ENCODE results near the gene ABCB11.
"Not testable (repeated sequence)": the region's sequence is repeated elsewhere in the genome, so short reads cannot be mapped to it uniquely, and the experiment has no call there.

The ABCB11 gene

DNA sequence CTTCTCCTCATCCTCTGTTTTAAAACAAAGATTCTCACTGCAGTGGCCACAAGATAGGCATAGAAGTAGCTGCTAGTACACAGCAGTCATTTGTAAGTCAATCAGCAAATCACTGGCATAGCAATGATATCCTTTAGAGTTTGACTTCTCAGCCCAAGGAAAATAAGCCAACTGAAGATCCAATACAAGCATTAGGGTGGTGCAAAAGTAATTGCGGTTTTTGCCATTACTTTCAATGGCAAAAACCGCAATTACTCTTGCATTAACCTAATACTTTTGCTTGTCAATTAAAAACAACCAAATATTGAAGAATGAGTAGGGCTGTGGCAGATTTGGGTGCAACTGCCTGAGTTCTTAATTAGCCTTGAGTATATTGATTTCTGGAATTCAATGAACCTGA is 127.2 kb downstream of the ABCB11 start:
- in situ Hi-C loops (cut with MboI; ENCODE audit: low sequenced_read_pairs): no loop called here

DNA sequence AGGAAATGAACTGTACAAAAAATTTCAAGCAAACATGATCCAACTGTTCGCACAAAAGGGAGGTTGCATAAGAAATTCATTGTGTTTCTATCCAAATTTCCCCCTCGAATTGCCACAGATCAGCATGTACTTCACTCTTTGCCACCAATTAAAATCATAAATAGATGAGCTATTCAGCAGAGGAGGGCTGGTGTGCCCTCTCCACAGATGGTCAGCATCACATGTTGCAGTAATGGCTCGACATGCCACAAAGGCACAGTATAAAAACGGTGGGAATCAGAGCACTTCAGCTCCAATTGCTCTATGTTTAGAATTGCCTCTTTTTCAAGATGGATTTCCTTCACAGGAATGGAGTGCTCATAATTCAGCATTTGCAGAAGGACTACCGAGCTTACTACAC is 130.1 kb downstream of the ABCB11 start, which contains the start of gene G6PC2:
Gene G6PC2, plus strand, starts transcription at position 289 of the 400 bp plus-strand sequence. Its CDS starts 41 bp downstream, at position 330.
- in situ Hi-C loops (cut with MboI; ENCODE audit: low sequenced_read_pairs): no loop called here

DNA sequence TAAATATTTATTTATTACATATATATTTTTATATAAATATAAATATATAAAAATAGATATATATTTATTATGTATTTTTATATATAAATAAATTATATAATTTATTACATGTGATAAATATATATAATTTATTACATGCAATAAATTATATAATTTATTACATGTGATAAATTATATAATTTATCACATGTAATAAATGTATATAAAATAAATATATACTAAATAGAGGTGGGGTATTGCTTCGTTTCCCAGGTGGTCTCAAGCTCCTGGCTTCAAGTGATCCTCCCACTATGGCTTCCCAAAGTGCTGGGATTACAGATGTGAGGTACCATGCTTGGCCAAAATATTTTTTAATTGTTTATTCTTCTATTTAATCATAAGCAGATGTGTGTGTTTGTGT is 133.7 kb downstream of the ABCB11 start:
- in situ Hi-C loops (cut with MboI; ENCODE audit: low sequenced_read_pairs): no loop called here

DNA sequence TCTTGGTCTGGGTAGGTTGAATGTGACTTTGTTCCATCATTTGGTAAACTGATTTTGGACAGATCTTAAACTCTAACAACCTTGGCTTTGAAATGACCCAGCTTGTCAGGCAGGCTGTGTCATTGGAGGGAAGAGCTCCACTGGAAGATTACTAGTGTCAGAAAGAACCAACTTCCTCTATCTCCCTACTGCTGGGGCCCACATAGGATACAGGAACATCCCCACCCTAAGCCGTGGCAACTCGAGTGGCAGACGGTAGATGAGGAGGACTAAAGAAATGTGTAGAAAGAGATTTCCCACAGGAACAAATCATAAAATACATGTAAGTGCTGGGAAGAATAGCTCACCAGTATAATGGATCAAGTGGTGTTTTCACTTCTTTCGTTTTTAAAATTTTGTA is 134.3 kb downstream of the ABCB11 start:
- in situ Hi-C loops (cut with MboI; ENCODE audit: low sequenced_read_pairs): no loop called here

- in situ Hi-C loops (cut with MboI; ENCODE audit: low sequenced_read_pairs): no loop called here
Measured at GRCh38 chr2:168895771-168896170, 135.4 kb downstream of the ABCB11 start.

- in situ Hi-C loops (cut with MboI; ENCODE audit: low sequenced_read_pairs): no loop called here
Measured at GRCh38 chr2:168894720-168895119, 136.4 kb downstream of the ABCB11 start.

DNA sequence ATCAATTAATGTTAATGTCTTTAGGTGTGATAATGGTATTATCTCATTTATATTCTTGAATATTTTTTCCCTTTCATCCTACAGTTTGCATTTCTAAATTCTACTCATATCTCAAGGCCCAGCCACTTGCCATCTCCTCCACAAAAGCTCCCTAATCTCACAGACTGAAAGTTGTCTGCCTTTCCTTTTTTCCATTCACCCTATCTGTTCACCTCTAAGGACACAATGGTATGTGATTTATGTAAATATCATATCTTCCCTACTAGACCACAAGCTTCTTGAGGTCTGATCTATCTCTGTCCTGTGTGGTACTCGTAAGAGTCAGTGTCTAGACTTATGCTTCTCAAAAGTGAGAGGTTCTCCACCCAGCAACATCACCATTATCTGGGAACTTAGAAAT is 137.0 kb downstream of the ABCB11 start:
- in situ Hi-C loops (cut with MboI; ENCODE audit: low sequenced_read_pairs): no loop called here

- in situ Hi-C loops (cut with MboI; ENCODE audit: low sequenced_read_pairs): no loop called here
Measured at GRCh38 chr2:168892327-168892726, 138.8 kb downstream of the ABCB11 start.

- in situ Hi-C loops (cut with MboI; ENCODE audit: low sequenced_read_pairs): no loop called here
Measured at GRCh38 chr2:168890006-168890782, 140.9 kb downstream of the ABCB11 start, which contains the start of gene SPC25. Gene SPC25, minus strand, starts transcription at chr2:168890430. Its CDS starts 911 bp downstream, at chr2:168889519.

GRCh38 chr2:168889635-168890005 is 141.5 kb downstream of the ABCB11 start:
- in situ Hi-C loops (cut with MboI; ENCODE audit: low sequenced_read_pairs): no loop called here

DNA sequence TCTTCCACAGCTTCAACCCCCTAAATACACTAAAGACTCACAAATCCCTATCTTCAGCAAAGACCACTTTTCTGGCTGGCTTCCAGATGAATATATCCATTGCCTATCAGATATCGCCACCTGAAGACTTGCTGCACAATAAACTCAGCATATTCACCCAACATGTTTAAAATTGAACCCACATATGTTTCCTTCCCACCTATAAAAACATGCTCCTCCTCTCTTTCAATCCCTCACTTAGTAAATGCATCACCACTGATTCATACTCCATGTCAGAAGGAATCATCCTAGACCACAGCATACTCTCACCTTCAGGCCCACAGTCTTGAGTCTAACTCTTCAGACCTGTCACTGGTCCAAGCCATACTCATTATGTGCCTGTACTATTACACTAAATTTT is 146.1 kb downstream of the ABCB11 start:
- in situ Hi-C loops (cut with MboI; ENCODE audit: low sequenced_read_pairs): no loop called here

DNA sequence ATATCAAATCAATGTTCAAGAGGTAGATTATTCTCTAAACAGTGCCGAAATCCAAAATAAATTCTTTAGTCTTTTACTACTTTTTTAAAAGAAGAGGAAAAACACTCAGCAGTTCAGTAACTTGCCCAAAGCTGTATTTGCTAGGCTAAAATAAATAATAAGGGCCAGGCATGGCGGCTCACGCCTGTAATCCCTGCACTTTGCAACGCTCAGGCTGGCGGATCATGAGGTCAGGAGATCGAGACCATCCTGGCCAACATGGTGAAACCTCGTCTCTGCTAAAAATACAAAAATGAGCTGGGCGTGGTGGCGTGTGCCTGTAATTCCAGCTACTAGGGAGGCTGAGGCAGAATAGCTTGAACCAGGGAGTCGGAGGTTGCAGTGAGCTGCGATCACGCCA is 149.0 kb downstream of the ABCB11 start:
- in situ Hi-C loops (cut with MboI; ENCODE audit: low sequenced_read_pairs): not testable (repeated sequence)

DNA sequence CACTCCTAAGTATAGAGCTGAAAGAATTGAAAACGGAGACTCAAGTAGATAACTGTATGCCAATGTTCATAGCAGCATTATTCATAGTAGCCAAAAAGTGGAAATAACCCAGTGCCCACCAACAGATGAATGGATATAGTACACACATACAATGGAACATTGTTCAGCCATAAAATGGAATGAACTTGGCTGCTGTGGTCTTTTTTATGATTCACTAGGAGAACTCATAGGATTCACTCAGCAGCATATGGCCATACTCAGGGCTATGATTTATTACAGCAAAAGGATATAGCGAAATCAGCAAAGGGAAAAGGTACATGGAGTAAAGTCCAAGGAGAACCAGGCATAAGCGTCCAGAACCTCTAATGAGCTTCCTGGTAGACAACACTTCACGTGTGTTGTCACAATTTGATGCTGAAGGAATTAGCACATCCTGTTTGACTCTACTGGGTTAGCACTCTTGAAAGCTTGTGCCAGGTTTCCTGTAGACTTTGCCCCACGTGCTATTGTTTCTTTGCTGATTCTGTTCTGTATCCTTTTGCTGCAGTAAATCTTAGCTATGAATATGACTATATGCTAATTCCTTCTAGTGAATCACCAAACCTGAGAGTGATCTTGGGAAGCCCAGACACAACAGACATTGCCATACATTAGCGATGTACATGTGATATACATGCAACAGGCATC is 156.6 kb downstream of the ABCB11 start:
- in situ Hi-C loops (cut with MboI; ENCODE audit: low sequenced_read_pairs): no loop called here

DNA sequence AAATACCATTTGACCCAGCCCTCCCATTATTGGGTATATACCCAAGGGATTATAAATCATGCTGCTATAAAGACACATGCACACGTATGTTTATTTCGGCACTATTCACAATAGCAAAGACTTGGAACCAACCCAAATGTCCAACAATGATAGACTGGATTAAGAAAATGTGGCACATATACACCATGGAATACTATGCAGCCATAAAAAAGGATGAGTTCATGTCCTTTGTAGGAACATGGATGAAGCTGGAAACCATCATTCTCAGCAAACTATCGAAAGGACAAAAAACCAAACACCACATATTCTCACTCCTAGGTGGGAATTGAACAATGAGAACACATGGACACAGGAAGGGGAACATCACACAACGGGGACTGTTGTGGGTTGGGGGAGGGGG is 160.3 kb downstream of the ABCB11 start:
- in situ Hi-C loops (cut with MboI; ENCODE audit: low sequenced_read_pairs): not testable (repeated sequence)

All from HL-60/S4 treated with phorbol 12-myristate 13-acetate at 8.2 ng/mL for 4 days and 3 days (cell line).